NCI-H1694 (cell line): ENCODE results near the gene FTO.

Experiments
- DNase-seq: peaks from one replicate; lab custom pipeline; 2025; lab: John Stamatoyannopoulos, UW

The FTO gene

DNA sequence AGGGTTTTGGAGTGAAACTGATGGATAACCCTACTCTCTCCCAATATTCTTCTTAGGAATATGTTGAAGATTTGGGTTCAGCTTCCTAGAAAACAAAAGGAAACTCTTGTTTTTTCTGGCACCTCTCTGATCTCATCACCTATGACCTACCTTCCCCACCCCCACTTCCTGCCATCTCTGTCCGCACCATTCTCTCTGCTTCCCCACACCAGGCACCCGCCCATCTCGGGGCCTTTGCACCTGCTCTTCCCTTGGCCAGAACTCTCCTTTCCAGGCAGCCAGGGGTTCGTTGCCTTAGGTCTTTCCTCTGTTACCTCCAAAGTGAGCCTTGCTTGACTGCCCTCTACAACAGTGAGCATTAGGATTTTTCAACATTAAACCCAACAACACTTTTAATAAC lies 423.0 kb downstream of the FTO start:
- DNase-seq, result no peak

DNA sequence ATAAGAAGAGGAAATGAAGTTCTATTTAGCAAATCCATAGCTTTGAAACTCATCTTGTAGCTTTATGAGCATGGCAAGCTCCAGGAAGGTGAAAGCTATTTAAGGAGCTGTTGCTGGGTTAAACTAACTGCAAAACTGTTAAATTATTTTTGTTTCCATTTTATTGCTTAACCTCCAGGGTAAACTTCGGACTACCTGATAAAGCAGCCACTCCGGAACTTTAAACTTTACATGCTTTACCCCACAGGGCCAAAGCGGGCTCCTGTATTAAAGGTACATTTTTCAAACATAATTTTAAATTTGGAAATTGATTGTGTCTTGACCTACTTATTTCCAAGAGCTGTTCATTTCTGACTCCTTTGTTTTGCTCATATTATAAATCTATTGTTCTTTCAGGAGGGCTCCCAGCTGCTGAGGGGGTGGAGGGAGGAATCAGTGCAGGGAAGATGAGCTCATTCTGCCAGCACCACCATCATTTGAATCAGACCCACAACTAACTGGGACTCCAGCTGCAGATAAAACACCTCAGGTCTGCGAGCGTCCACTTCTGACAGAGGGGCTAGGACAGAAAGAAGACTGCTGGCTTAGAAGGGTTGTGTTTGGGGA lies 424.8 kb downstream of the FTO start:
- no peak for DNase-seq

DNA sequence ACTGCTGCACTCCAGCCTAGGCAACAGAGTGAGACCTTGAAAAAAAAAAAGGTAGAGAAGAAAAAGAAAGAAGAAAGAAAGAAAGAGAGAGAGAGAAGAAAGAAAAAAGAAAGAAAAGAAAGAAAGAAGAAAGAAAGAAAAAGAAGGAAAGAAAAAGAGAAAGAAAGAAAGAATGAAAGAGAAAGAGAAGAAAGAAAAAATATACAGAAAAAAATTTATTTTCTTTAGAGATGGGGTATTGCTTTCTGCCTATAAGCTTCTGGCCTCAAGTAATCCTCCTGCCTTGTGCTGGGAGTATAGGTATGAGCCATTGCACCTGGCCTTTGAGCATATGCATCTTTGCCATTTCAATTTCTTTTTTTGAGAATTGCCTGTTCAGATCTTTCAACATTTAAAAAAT lies 425.9 kb downstream of the FTO start:
- no peak for DNase-seq

DNA sequence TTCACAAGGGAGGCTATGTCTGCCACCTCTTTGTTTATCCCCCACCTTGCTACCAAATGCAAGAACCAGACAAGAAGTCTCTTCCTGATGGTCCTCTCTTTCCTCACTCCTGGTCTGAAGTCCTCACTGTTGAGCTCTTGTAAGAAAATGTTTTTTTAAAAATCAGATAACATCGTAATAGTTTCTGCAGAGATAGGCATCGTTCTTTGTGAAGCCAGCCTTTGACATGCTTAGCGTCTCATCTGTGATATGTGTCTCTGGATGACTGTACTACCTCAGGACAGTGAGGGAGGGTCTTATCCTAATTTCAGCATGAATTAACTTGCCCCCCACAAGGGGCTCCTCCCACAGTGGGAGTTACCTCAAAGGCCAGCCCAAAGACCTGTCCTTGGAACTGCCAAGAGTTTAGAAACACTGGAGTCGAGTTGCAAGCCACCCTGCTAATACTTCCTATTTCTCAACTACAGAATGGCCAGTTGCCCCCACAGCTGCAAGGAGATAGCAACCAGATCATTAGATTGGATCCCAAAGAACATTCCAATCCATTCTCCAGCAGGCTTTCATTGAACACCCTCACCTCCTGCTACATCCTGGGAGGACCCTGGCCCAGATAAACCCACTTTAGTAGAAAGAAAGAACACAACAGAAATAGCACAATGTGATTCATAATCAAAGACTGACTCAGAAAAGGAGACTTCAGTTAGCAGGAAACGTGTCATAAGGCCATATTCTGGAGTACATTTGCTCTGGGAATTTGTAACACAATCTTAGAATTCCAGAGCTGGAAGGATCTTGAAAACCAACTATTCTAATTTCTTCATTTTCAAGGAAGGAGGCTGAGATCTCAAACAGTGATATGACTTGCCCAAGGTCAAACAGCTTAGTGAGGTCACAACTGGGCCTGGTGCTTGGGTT lies 431.7 kb downstream of the FTO start:
- DNase-seq, result no peak

DNA sequence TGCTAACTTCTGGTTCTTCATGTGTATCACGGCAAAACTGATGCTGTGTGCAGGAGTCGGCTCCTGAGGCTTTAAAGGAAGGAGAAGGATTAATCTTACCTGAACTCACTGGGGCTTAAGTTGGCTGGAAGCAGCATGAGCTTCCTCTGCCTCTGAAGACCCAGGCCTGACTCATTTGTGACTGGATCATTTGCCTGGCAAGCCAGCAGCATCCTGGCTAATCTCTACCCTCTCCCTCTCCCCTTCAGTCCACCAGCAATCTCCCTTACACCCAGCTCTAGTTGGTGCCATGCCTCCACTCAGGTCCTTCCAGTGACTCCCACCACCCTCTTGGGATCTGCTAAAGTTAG lies 432.3 kb downstream of the FTO start:
- DNase-seq, result no peak

DNA sequence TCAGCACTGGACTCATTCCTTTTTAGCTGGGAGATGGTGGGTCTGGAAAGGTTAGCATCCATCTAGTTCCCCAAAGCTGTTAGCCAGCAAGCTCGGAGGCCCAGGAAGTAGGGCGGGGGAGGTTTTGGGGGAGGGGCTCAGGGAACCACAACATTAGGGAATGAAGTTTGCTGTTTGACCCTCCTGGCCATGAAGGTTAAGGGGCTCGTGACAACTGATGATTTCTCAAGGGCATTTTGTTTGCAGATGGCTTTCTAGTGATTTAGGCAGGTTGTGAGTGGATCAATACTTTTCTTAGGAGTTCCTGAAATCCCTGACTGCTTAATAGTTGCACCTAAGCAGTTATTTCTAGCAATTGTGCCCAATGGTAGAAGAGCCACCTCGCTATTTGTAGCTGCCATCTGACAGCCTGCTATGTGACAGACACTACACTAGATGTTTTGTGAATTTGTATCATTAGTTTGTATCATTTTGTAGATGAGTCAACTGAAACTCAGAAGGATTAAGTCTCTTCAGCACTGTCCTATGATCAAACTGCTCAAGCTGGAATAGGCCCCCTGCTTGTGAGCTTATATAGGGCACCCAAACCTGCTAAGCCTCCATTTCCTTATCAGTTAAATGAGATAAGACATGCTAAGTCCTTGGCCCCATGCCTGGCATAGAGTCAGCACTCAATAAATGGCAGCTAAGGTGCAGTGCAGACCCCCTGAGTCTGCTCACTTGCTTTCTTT lies 436.3 kb downstream of the FTO start:
- no peak for DNase-seq

DNA sequence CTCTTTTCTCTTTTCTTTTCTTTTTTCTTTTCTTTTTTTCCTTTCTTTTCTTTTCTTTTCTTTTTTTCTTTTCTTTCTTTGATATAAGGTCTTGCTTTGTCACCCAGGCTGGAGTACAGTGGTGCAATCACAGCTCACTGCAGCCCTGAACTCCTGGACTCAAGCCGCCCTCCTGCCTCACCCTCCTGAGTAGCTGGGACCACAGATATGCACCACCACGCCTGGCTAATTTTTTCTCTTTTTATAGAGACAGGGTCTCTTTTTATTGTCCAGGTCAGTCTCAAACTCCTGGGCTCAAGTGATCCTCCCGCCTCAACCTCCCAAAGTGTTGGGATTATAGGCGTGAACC lies 436.8 kb downstream of the FTO start:
- no peak for DNase-seq

DNA sequence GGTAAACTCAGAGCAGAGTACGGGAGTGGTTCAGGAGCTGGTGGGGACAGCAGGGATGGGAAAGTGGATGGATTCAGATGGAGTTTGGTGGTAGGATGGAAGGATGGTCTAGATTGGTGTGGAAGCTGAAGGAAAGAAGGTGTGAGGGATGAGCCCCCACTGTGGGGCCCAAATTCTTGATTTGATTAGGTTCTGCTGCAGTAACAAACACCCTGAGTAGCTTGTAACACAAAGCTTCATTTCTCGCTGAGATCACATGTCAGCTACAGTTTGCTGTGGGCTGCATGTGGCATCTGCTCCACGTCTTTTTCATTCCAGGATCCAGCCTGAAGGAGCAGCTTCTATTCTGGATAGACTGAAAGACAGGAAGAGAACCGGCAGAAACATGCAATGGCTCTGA lies 438.8 kb downstream of the FTO start:
- no peak for DNase-seq

DNA sequence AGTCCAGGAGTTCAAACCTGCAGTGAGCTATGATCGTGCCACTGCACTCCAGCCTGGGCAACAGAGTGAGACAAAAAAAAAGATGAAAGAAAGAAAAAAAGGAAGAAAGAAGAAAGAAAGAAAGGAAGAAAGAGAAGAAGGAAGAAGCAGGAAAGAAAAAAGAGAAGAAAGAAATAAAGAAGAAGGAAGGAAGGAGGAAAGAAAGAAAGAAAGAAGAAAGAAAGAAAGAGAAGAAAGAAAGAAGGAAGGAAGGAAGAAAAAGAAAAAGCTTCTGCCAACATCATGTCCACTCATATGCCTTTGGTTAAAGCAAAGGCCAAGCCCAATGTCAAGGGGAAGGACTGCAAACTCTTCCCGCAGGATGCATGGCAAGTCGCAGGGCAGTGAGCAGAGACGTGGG lies 439.5 kb downstream of the FTO start:
- DNase-seq, result no peak

DNA sequence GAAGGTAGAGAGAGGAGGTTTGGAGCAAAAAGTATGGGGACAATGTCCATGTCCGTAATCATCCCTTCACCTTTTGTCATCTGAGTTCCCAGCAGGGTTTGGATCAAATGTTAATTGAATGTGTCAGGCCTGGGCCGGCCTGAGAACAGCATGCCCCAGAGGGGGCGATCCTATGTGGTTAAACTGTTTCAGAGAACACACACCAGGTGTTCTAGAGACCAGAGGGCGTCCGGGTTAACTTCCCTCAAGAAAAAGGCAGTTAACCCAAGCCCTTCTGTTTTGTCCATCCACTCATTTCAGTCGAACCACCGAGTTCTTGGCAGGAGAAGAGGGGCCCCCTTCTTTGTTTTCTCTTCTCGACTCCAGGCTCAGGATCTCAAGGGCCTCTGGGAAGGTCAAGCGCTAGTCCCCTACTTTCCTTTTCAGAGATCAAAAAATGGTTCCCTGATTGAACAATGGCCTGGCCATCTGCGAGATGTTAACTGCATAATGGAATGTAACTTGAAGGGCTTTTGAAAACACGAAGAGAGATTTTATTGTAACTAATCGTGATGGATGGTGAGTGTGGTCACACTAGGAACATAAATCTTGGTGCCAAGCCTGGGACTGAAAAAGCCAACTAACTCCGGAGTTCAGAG lies 440.1 kb downstream of the FTO start:
- DNase-seq, result no peak

DNA sequence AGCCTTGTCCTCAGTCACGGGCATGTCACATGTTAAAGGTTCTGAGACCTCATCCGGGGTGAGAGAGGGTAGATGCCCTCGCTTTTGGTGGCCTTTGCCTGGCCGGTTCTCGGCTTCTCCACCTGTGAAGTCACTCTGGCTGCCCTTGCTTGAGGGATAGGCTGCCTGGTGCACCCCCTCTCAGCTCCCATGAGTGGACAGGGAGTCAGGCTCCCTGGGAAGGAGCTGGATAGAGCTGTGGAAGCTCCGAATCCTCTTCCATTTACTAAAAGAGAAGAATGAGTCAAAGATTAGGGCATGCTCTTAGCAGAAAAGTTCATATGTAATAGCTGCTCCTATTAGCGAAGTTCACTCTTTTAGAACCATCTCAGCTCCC lies 440.6 kb downstream of the FTO start:
- DNase-seq, result no peak

DNA sequence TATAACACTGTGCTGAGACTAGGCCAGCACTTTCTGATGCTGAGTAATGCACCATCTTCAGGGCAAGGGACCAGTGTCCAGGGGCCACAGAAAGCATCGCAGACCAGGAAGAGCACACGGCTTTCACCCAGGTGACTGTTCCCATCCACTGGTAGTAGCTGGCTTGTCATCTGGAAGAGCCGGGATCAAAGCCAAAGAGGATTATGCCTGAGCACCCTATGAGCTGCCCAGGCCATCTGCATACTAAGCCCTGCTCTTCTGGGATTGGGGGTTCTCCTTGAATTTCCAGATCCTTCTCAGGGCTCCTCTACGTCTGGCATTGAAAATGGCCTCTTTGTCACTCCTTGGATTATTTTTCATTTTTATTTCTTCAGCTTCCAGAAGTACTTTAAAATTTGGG lies 441.9 kb downstream of the FTO start:
- peak; percentile 0 for DNase-seq

DNA sequence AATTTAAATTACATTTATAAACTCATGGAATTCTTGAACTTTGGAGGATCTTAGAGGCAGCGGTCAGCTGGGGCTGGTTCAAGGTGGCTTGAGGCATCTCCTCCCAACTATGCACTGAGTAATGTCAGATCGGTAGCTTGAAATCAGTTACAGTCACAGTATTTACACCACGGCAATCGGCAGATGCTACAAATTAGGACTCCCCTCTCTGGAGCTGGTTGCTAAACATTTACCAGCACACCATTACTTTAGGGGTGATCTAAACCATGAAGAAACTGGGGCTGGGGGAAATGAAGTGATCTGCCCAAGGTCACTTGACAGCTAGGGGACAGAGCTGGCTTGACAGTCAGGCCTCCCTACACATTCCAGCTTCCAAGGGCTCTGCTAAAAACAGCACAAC lies 445.0 kb downstream of the FTO start:
- DNase-seq, result no peak

DNA sequence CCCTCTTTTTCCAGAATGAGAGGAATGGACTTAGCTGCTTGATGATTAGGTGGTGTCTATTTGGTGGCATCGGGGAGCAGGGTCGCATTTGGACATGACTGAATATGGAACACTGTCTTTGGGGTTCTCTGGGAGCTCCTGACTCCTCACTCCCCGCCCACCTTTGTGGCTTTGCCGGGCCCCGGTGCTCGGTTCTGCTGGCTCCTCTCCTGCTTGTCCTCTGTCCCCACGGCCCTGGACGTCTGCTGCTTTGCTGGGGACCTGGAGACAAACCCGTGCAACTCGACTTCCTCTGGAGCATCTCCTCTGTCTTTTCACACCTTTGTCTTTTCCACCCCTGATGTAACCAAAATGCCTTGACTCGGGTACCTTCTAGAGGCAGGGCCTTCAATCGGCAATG lies 446.9 kb downstream of the FTO start:
- DNase-seq, result no peak

DNA sequence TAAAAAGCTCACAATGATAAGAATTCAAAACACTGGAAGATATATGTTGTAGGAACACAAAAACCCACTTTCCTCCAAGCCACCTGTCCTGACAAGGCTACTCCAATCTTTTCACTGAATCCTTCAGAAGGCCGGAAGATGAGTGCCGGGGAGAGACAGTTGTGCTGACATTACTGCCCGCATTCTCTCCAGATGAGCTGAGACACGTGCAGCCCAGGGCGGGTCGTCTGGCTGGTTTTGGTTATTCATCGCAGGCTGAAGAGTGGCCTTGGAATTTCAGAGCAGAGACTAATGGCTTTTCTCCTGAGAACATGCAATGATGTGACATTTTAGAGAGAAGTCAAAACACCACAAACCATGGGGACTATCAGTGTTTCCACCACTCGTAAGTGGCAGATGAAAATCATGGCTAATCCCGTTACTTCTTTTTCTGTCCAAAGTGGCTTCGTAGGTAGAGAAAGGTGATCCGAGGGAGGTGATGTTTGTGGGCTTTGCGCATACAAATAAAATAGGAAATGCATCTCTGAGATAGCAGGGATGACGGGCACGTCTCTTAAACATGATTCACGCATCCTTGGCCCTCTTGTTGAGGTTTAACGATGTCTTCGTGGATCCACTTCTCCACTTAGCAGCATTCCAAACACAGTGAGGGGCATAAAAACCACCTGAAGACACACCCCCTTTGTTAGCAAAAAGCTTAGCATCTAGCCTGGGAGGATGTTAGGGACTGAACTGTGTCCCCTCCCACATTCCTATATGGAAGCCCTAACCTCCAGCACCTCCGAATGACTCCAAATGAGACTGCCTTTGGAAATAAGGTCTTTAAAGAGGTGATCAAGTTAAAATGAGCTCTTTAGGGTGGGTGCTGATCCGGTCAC lies 448.6 kb downstream of the FTO start:
- no peak for DNase-seq

DNA sequence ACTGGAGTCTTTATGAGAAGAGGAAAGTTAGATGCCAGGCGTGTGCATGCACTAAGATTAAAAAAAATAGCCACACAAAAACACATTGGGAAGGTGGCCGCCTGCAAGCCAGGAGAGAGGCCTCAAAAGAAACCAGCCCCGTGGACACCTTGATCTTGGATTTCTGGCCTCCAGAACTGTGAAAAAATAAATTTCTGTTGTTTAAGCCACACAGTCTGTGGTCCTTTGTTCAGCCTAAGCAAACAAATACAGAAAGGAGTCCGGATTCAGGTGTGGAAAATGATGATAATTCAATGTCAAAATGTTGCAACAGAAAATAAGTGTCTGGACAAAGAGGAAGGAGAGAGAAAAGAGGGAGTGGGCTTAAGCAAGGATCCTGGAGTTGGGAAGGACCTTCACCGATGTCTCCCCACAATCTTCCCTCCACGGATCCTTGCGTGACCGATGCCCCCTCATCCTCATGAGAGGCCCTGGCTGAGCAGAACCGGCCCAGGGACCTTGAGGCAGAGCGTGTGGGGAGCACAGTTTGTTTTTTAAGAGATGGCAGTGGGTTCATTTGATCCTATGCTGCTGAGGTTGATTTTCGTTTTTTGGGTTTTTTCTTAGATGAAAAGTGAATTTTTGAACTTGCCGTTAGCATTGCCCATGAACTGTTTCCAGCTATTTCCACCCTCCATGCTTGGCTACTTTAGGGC lies 449.4 kb downstream of the FTO start:
- no peak for DNase-seq

DNA sequence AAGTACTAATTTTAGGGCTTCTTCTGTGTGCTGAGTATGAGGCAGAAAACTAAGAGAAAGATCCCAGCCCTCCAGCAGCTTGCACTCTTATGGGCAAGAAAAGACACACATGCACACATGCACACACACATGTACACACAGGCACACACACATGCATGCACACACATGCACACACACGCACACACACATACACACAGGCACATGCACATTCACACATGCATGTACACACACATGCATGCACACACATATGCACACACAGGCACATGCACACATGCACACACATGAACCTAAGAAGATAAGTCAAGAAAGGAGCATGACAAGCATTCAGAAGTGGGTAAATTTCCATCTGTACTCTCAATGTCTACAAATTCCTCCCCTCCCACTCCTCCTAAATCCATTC lies 452.4 kb downstream of the FTO start:
- DNase-seq, result no peak

DNA sequence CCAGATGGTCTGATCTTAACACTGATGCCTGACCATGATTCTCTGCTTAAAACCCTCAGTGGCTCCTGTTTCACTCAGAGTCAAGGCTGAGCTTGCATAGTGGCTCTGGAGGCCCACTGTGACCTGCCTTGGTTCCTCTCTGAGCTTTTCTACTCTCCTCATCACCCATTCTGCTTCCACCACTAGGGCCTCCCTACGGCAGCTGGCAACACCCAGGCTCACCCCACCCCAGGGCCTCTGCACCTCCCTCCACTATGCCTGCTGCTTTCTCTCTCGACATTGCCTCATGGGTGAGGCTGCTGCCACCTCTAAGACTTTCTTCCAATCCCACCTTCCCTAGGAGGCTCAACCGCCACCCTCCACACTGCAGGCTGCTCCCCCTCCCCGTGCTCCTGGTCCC lies 455.0 kb downstream of the FTO start:
- no peak for DNase-seq

DNA sequence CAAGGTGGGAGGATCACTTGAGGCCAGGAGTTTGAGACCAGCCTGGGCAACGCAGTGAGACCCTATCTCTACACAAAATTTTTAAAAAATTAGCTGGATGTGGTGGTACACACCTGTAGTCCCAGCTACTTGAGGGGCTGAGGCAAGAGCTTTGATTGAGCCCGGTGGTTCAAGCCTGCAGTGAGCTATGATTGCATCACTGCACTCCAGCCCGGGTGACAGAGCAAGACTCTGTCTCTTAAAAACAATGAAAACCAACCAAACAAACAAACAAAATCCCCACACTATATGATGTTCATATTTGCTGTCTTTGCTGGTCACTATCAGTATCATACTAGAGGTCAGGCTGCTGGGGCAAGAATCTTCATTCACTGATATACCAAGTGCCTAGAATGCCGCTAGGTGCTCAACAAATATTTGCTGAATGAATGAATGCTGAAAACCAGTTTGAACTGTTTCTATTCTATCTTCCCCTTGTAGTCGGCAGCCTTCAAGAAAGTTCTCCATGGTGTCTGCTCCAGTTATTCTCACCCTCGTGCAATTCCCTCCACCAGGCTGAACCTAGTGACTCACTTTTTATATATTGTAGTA lies 455.6 kb downstream of the FTO start:
- DNase-seq, result no peak

DNA sequence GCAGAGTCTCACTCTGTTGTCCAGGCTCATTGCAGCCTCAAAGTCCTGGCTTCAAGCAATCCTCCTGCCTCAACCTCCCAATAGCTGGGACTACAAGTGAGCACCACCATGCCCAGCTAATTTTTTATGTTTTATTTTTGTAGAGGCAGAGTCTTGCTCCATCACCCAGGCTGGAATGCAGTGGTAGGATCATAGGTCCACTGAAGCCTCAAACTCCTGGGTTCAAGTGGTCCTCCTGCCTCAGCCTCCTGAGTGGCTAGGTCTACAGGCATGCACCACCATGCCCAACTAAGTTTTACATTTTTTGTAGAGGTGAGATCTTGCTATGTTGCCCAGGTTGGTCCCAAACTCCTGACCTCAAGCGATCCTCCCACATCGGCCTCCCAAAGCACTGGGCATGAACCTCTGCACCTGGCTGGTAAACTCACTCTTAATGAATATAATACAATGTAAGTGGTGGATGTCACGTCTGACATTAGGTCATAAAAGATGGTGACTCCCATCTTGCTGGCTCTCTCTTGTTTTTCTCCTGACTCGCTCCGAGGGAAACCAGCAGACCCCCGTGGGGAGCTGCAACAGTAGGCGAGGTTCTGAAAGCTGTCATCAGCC lies 456.4 kb downstream of the FTO start:
- no peak for DNase-seq
